ENCODE results near the gene RHBDL1. TPM values are rescaled to one million over a fixed set of nuclear protein-coding genes. Genes with fewer than 3 reads are reported as not detected.

The RHBDL1 gene
- total RNA-seq, 4 donors from 2014 or later = 1.1 to 1.5 (median 1.3) TPM; not detected in 1

DNA sequence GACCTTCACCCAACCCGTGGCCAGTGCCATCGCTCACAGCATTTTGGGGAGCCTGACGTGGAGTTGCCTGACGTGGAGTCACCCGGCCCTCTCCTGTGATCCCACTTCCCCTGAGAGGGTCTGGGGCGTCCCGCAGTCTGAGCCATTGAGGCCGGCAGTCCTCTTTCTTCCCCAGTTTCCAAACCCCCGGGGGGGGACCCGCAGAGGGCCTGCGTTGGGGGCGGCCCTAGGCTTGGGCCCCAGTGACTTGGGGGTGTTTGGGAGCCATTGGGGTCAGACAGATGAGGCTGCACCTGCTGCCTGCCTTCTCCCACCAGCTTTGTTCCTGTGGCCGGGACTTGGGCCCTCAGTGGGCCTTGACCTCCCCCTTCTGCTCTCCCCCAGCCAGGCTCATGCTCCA lies 5.8 kb upstream of the RHBDL1 start:
- H3K4me1 ChIP-seq = peaks cover 0 to 36% (median 11%) of the 10 kb centered on the region in 3 donors
- peaks cover 0 to 50% of the 10 kb centered on the region in 2 donors for H3K36me3 ChIP-seq
- WGBS, 2 donors (ENCODE audit: low coverage in 1 of 2) = no CpG with 5 or more reads among the region's 13 CpGs

DNA sequence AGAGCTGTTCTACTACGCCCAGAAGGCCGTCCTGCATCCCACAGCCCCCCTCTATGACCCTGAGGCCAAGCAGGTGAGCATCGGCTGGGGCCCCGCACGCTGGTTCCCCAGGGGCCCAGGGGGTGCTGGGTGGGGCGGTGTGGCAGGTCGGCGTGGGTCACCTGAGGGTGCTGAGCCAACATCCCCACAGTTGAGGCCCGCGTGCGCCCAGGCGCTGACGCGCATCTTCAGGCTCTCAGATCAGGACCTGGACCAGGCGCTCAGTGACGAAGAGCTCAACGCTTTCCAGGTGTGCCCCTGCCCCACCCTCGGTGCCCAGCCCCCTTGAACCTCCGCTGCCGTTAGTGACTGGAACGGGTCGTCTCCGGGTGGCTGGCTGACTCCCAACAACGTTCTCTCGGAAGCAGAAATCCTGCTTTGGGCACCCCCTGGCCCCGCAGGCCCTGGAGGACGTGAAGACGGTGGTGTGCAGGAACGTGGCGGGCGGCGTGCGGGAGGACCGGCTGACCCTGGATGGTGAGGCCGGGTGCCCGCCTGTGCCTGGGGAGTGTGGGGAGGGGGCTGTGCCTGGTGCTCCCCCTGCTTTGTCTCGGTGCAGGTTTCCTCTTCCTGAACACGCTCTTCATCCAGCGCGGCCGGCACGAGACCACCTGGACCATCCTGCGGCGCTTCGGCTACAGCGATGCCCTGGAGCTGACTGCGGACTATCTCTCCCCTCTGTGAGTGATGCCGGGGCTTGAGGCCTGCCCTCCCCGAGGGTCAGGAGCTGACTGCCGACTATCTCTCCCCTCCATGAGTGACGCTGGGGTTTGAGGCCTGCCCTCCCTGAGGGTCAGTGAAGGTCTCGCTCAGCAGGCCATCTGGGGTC lies 4.8 kb upstream of the RHBDL1 start:
- H3K27ac ChIP-seq = no peak overlapping the region
- H3K27me3 ChIP-seq = no peaks in the 10 kb centered on the region
- TF ChIP-seq, protein P1, sequence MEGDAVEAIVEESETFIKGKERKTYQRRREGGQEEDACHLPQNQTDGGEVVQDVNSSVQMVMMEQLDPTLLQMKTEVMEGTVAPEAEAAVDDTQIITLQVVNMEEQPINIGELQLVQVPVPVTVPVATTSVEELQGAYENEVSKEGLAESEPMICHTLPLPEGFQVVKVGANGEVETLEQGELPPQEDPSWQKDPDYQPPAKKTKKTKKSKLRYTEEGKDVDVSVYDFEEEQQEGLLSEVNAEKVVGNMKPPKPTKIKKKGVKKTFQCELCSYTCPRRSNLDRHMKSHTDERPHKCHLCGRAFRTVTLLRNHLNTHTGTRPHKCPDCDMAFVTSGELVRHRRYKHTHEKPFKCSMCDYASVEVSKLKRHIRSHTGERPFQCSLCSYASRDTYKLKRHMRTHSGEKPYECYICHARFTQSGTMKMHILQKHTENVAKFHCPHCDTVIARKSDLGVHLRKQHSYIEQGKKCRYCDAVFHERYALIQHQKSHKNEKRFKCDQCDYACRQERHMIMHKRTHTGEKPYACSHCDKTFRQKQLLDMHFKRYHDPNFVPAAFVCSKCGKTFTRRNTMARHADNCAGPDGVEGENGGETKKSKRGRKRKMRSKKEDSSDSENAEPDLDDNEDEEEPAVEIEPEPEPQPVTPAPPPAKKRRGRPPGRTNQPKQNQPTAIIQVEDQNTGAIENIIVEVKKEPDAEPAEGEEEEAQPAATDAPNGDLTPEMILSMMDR (IDR thresholded peaks at IDR 0.05) = no peak
- TF ChIP-seq POLR2A (IDR thresholded peaks at IDR 0.05) (no peak), EP300 (IDR thresholded peaks at IDR 0.05) (no peak), POLR2AphosphoS5 (IDR thresholded peaks at IDR 0.05) (no peak)
- H3K9me3 ChIP-seq = no peaks in the 10 kb centered on the region
- H3K4me1 ChIP-seq = peaks cover 0 to 47% (median 19%) of the 10 kb centered on the region in 3 donors
- WGBS, 2 donors (ENCODE audit: low coverage in 1 of 2) = 94% methylated on average over 6 of the region's 52 CpGs; no CpG with 5 or more reads in 1 of the 2 donors
- H3K4me3 ChIP-seq = no peak overlapping the region
- no peak for ATAC-seq
- H3K36me3 ChIP-seq = peaks cover 0 to 50% of the 10 kb centered on the region in 2 donors

More for the DNA sequence above, 5.8 kb upstream of the RHBDL1 start:
- H3K4me3 ChIP-seq = no peak overlapping the region
- no peaks in the 10 kb centered on the region for H3K9me3 ChIP-seq
- no peaks in the 10 kb centered on the region for H3K27me3 ChIP-seq
- TF ChIP-seq, protein P1 (IDR thresholded peaks at IDR 0.05) = no peak
- TF ChIP-seq POLR2AphosphoS5 (IDR thresholded peaks at IDR 0.05) (no peak), POLR2A (IDR thresholded peaks at IDR 0.05) (no peak), EP300 (IDR thresholded peaks at IDR 0.05) (no peak)
- no peak for ATAC-seq
- H3K27ac ChIP-seq = no peak overlapping the region

GRCh38 chr16:671353-672131 lies 3.9 kb upstream of the RHBDL1 start:
- no CpG with 5 or more reads among the region's 40 CpGs for WGBS, 2 donors (ENCODE audit: low coverage in 1 of 2)
- TF ChIP-seq EP300 (IDR thresholded peaks at IDR 0.05) = no peak
- no peak for TF ChIP-seq POLR2A (IDR thresholded peaks at IDR 0.05)
- no peak for TF ChIP-seq POLR2AphosphoS5 (IDR thresholded peaks at IDR 0.05)
- Histone ChIP-seq H3K27me3 (no peaks in the 10 kb centered on the region), H3K36me3 (peaks cover 0 to 50% of the 10 kb centered on the region in 2 donors), H3K27ac (no peak overlapping the region), H3K4me3 (no peak overlapping the region), H3K9me3 (no peaks in the 10 kb centered on the region), H3K4me1 (peaks cover 0 to 55% (median 26%) of the 10 kb centered on the region in 3 donors)
- no peak for ATAC-seq

DNA sequence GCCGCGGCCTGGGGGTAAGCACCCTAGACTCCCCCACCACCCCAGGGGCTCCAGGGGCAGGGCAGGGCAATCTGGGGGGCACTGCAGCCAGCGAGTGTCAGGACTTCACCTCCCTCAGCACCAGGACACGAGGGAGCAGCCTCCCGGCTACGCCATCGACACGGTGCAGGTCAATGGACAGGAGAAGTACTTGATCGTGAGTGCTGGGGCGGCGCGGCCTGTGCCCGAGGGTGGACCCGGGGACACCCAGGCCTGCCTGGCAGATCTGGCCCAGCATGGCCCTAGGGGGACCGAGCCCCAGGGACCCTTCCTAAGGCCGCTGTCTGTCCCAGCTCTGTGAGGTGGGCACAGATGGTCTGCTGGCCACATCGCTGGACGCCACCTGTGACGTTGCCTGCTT lies 3.1 kb upstream of the RHBDL1 start:
- no peaks in the 10 kb centered on the region for H3K9me3 ChIP-seq
- peaks cover 0 to 50% of the 10 kb centered on the region in 2 donors for H3K36me3 ChIP-seq
- WGBS, 2 donors (ENCODE audit: low coverage in 1 of 2) = 100% methylated on average over 3 of the region's 19 CpGs; no CpG with 5 or more reads in 1 of the 2 donors
- peaks cover 0 to 51% (median 26%) of the 10 kb centered on the region in 3 donors for H3K4me1 ChIP-seq
- peaks cover 6% of the 10 kb centered on the region for H3K27me3 ChIP-seq
- no peak for ATAC-seq
- no peak overlapping the region for H3K27ac ChIP-seq
- TF ChIP-seq POLR2AphosphoS5 (IDR thresholded peaks at IDR 0.05) (no peak), EP300 (IDR thresholded peaks at IDR 0.05) (no peak), POLR2A (IDR thresholded peaks at IDR 0.05) (no peak)
- TF ChIP-seq, protein P1 (IDR thresholded peaks at IDR 0.05) = no peak
- no peak overlapping the region for H3K4me3 ChIP-seq

DNA sequence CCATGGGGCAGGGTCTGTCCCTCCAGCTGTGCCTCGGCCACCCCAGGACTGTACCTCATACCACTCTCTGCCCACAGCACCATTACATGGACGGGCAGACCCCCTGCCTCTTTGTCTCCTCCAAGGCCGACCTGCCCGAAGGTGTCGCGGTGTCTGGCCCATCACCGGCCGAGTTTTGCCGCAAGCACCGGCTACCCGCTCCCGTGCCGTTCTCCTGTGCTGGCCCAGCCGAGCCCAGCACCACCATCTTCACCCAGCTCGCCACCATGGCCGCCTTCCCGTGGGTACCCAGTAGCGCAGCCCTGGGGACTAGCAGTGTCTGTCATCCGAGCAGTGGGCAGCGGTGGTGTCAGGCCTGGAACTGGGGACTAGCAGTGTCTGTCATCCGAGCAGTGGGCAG lies 2.6 kb upstream of the RHBDL1 start:
- H3K4me3 ChIP-seq = no peak overlapping the region
- H3K4me1 ChIP-seq = peaks cover 0 to 46% (median 26%) of the 10 kb centered on the region in 3 donors
- no peak for ATAC-seq
- peaks cover 8% of the 10 kb centered on the region for H3K27me3 ChIP-seq
- H3K36me3 ChIP-seq = peaks cover 0 to 50% of the 10 kb centered on the region in 2 donors
- no peaks in the 10 kb centered on the region for H3K9me3 ChIP-seq
- TF ChIP-seq EP300 (IDR thresholded peaks at IDR 0.05) (no peak), POLR2AphosphoS5 (IDR thresholded peaks at IDR 0.05) (no peak), POLR2A (IDR thresholded peaks at IDR 0.05) (no peak)
- TF ChIP-seq, protein P1 (IDR thresholded peaks at IDR 0.05) = no peak
- no CpG with 5 or more reads among the region's 21 CpGs for WGBS, 2 donors (ENCODE audit: low coverage in 1 of 2)
- no peak overlapping the region for H3K27ac ChIP-seq
